GM12801 (cell line): ENCODE measurements around the gene MGAT1.

Experiments used
- CTCF ChIP-seq: IDR thresholded peaks from one replicate; pipeline ENCODE4 v1.5.1; 2011; ENCODE audit warnings: control low read depth; ENCODE audit not compliant: insufficient read length; ENCODE audit errors: extremely low read depth

Gene MGAT1

GRCh38 chr5:180806351-180807011 lies 3.9 kb upstream of the MGAT1 start:
- no peak for TF ChIP-seq CTCF

- TF ChIP-seq CTCF, result no peak
These were observed 1.6 kb upstream of the MGAT1 start for GRCh38 chr5:180804129-180804618.

- no peak for TF ChIP-seq CTCF
These were observed 849 bp upstream of the MGAT1 start for GRCh38 chr5:180803181-180804128.

DNA sequence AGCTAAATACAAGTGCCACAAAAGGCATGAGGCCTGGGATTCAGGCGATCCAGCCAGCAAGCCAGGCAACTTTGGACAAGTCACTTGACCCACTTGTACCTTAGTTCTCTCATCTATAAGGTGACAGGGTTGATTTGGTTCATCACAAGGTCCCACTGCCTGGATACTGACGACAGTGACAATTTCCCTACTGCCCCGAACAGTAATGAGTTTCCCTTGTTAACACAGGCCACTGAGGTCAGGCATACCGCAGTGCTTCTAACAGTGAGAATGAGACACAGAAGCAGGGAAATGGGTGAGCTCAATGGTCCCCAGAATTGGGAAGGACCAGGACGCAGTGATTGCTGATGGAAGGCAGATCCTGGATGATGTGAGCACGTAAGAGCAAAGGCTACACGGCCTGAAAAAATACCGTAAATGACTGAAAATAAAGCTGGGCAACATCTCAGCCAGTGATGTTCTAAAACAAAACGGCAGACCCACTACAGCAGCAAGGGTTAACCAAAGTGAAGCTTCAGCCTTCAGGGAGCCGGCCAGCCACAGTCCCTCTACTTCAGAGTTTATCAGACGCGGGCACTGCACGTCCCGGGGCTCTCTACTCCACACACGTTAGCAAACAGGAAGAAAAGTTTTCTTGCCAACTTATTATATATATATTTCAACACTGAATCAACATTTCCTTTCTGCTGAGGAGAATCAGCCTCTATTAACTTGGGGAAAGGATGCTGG lies 846 bp downstream of the MGAT1 start:
- no peak for TF ChIP-seq CTCF

DNA sequence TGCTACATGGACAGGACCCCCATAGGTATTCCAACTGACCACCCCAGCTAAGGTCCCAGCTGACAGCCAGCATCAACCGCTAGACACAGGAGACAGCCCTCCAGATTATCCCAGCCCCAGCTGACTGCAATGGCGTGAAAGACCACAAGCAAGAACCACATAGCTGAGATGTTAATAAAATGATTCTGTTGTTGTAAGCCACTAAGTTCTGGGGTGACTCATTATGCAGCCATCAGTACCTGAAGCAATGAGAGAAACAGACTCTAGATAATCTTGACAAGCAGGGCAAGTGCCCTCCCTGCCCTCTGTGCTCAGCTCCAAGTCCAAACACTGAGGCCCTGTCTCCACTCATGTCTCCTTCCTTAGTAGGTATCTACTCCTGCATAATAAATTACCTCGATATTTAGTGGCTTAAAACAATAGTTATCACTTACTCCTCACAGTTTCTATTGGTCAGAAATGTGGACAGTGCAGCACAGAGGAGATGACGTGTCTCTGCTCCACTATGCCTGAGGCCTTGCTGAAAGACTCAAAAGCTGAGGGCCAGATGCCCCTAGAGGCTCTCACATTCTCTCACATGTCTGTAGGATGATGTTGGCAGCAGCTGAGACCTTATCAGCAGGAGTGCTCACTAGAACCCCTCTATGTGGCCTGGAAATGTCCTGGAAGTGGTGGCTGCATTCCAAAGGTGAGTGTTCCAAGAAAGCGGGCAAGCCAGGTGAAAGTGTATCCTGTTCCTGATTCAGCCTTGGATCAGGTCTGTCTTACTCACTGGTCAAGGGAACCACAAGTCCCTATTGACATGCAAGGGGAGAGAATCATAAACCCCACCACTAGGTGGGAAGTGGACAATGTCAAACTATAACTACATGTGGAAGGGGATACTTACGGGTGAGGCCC lies 2.5 kb downstream of the MGAT1 start:
- no peak for TF ChIP-seq CTCF

- no peak for TF ChIP-seq CTCF
These were observed 3.4 kb downstream of the MGAT1 start for GRCh38 chr5:180799194-180799593.
